GM23338 (cell line): ENCODE measurements around the gene FOXP1. TPM values are rescaled to one million over a fixed set of nuclear protein-coding genes. Genes with fewer than 3 reads are reported as not detected.

ENCODE experiments used
- ATAC-seq: fragments of 200-7000 bp; cut with Tn5 transposase; 3 replicates; pipeline ENCODE4 v1.9.1; 2020
- DNase-seq: peaks from one replicate; pipeline ENCODE4 v3.0.0-alpha.2; 2015; ENCODE audit warnings: low spot score
- H2AFZ ChIP-seq: fragments of 200-600 bp; sonication (generic); 2 replicates; pipeline ENCODE4 v1.8.0; 2016; ENCODE audit warnings: antibody characterized with exemption, mild to moderate bottlenecking, moderate library complexity
- H3F3A ChIP-seq: fragments of 200-600 bp; sonication (generic); replicated peaks from 2 replicates; pipeline ENCODE4 v1.8.0; 2017; ENCODE audit warnings: antibody characterized with exemption, mixed run types, low read depth
- H3K27ac ChIP-seq: fragments of 200-600 bp; sonication (generic); 2 replicates; pipeline ENCODE4 v1.6.1; 2016; ENCODE audit warnings: low read depth
- H3K27me3 ChIP-seq: fragments of 200-600 bp; sonication (generic); 2 replicates; pipeline ENCODE4 v1.8.0; 2016; ENCODE audit warnings: mild to moderate bottlenecking, mixed run types, moderate library complexity; ENCODE audit not compliant: insufficient read depth
- H3K36me3 ChIP-seq: fragments of 200-600 bp; sonication (generic); 2 replicates; pipeline ENCODE4 v1.8.0; 2016; ENCODE audit warnings: mild to moderate bottlenecking; ENCODE audit not compliant: insufficient read depth
- H3K4me1 ChIP-seq: fragments of 200-600 bp; sonication (generic); 2 replicates; pipeline ENCODE4 v1.8.0; 2016; ENCODE audit warnings: mild to moderate bottlenecking, moderate library complexity; ENCODE audit not compliant: insufficient read depth
- H3K4me2 ChIP-seq: fragments of 200-600 bp; sonication (generic); 2 replicates; pipeline ENCODE4 v1.7.1; 2017; ENCODE audit warnings: mixed run types
- H3K4me3 ChIP-seq: fragments of 200-600 bp; sonication (generic); 2 replicates; pipeline ENCODE4 v1.6.1; 2016; ENCODE audit warnings: mixed run types
- H3K79me2 ChIP-seq: fragments of 200-600 bp; sonication (generic); replicated peaks from 2 replicates; pipeline ENCODE4 v1.8.0; 2017; ENCODE audit warnings: mild to moderate bottlenecking; ENCODE audit not compliant: insufficient read depth
- H3K9me2 ChIP-seq: fragments of 200-600 bp; sonication (generic); 2 replicates; pipeline ENCODE4 v1.8.0; 2017; ENCODE audit not compliant: insufficient read depth
- H4K20me1 ChIP-seq: fragments of 200-600 bp; sonication (generic); replicated peaks from 2 replicates; pipeline ENCODE4 v1.8.0; 2017; ENCODE audit warnings: mild to moderate bottlenecking; ENCODE audit not compliant: insufficient read depth
- H3K27ac Mint-ChIP-seq: 2 replicates; pipeline ENCODE4 v1.8.0; 2020; ENCODE audit warnings: inconsistent platforms, mild to moderate bottlenecking, moderate library complexity, mixed read lengths
- H3K27me3 Mint-ChIP-seq: 3 replicates; pipeline ENCODE4 v1.8.0; 2022; ENCODE audit warnings: low read depth, mild to moderate bottlenecking, moderate library complexity, mixed read lengths, inconsistent platforms; ENCODE audit not compliant: insufficient read depth, poor library complexity
- H3K36me3 Mint-ChIP-seq: 3 replicates; pipeline ENCODE4 v1.8.0; 2021; ENCODE audit warnings: low read depth, mild to moderate bottlenecking, inconsistent platforms, moderate library complexity, mixed read lengths
- H3K4me1 Mint-ChIP-seq: 3 replicates; pipeline ENCODE4 v1.8.0; 2020; ENCODE audit warnings: mild to moderate bottlenecking, inconsistent platforms, mixed read lengths
- H3K4me3 Mint-ChIP-seq: 3 replicates; pipeline ENCODE4 v1.8.0; 2021; ENCODE audit warnings: moderate library complexity, mild to moderate bottlenecking, inconsistent platforms, mixed read lengths
- H3K9me3 Mint-ChIP-seq: 3 replicates; pipeline ENCODE4 v1.8.0; 2020; ENCODE audit warnings: moderate library complexity, mild to moderate bottlenecking, inconsistent platforms, mixed read lengths
- CREB1 ChIP-seq: fragments of 250-450 bp; sonication (Bioruptor Pico); IDR thresholded peaks from 2 replicates; pipeline ENCODE4 v1.5.0; 2020; ENCODE audit warnings: low read depth, mild to moderate bottlenecking, moderate library complexity
- EZH2phosphoT487 ChIP-seq: fragments of 200-600 bp; sonication (generic); IDR thresholded peaks from one replicate; pipeline ENCODE4 v1.8.1; 2018; ENCODE audit warnings: antibody characterized with exemption; ENCODE audit not compliant: unreplicated experiment
- NANOG ChIP-seq: IDR thresholded peaks from 2 replicates; pipeline ENCODE4 v1.6.1; 2016; ENCODE audit warnings: antibody characterized with exemption, borderline replicate concordance
- ZNF331 ChIP-seq: fragments of 250-450 bp; sonication (Bioruptor Pico); IDR thresholded peaks from 2 replicates; pipeline ENCODE4 v1.5.0; 2020; ENCODE audit warnings: low read depth, mild to moderate bottlenecking, moderate library complexity
- polyA plus RNA-seq: library from polyadenylated mRNA; unstranded; fragments of >200 nt; fragmentation: Nextera tagmentation; extraction: Ambion mirVana; gene quantifications from 2 replicates; pipeline ENCODE4 v1.2.1, GENCODE V29; 2016
- total RNA-seq: library from RNA; depleted of rRNA; stranded (reverse); fragments of >200 nt; shearing (Covaris generic); gene quantifications from 2 replicates; pipeline ENCODE4 v1.2.3, GENCODE V29; 2014
- TF ChIP-seq, protein P1 (sequence below), 2 experiments: fragments of 200-600 bp in 1 of 2; sonication (generic) in 1 of 2; conservative IDR thresholded peaks; 2 replicates each; pipeline versions ENCODE4 v1.5.1 to v1.6.1; 2016 to 2017; ENCODE audit warnings: antibody characterized with exemption in 2 of 2, low read depth in 2 of 2, mild to moderate bottlenecking in 2 of 2, moderate library complexity in 1 of 2
- TF ChIP-seq, protein P2 (sequence below): fragments of 250-450 bp; sonication (Bioruptor Pico); IDR thresholded peaks from 2 replicates; pipeline ENCODE4 v1.5.0; 2020; ENCODE audit warnings: mild to moderate bottlenecking, moderate library complexity
- TF ChIP-seq, protein P3 (sequence below): IDR thresholded peaks from 2 replicates; pipeline ENCODE4 v1.6.1; 2016; ENCODE audit warnings: antibody characterized with exemption

Gene FOXP1
- total and polyA plus RNA-seq, 2 experiments from 2014 or later = 32.9 to 35.5 TPM

DNA sequence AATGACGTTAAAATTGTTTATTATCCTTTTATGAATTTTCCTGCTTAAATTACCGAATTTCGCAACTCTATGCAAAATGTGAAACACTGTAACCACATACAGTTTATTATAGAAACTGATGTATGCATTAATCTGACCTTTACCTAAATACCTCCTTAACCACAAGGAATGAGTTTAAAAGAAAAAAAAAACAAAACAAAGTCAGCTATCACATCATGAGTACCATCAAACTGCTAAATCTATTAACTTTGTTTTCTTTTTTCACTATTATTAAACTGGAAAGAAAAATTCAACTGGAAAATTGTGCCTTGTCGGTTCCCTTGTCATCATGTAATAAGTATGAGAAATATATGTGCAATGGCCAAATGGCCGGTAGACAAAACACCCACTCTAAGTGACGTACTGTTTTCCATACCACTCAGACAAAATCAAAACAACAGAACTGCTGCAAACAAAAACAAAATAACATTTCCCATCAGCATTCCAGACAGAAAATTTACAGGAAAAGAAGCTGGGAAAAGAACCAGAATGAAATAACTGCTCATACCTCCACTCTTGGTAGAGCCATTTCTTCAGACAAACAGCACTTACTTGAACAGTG is 415.3 kb downstream of the FOXP1 start:
- Histone ChIP-seq H3K27me3 (no peaks in the 10 kb centered on the region), H4K20me1 (no peaks in the 10 kb centered on the region), H3K36me3 (no peaks in the 10 kb centered on the region), H3K27ac (peak overlapping the region; percentile 8; the same call in 1 of the 2 replicates), H3K4me3 (no peak overlapping the region), H3K4me1 (peaks cover 50% of the 10 kb centered on the region), H3K79me2 (no peaks in the 10 kb centered on the region; the same call in 1 of the 2 replicates), H3K9me2 (no peaks in the 10 kb centered on the region), H3F3A (no peaks in the 10 kb centered on the region), H3K4me2 (no peak overlapping the region), H2AFZ (no peak overlapping the region)
- no peaks in the 10 kb centered on the region for H3K36me3 Mint-ChIP-seq
- DNase-seq (no peak), ATAC-seq (no peak)
- TF ChIP-seq, protein P1, sequence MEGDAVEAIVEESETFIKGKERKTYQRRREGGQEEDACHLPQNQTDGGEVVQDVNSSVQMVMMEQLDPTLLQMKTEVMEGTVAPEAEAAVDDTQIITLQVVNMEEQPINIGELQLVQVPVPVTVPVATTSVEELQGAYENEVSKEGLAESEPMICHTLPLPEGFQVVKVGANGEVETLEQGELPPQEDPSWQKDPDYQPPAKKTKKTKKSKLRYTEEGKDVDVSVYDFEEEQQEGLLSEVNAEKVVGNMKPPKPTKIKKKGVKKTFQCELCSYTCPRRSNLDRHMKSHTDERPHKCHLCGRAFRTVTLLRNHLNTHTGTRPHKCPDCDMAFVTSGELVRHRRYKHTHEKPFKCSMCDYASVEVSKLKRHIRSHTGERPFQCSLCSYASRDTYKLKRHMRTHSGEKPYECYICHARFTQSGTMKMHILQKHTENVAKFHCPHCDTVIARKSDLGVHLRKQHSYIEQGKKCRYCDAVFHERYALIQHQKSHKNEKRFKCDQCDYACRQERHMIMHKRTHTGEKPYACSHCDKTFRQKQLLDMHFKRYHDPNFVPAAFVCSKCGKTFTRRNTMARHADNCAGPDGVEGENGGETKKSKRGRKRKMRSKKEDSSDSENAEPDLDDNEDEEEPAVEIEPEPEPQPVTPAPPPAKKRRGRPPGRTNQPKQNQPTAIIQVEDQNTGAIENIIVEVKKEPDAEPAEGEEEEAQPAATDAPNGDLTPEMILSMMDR (conservative IDR thresholded peaks at IDR 0.05; ENCODE audit: low read depth in 2 of 2) = no peak
- TF ChIP-seq, protein P2, sequence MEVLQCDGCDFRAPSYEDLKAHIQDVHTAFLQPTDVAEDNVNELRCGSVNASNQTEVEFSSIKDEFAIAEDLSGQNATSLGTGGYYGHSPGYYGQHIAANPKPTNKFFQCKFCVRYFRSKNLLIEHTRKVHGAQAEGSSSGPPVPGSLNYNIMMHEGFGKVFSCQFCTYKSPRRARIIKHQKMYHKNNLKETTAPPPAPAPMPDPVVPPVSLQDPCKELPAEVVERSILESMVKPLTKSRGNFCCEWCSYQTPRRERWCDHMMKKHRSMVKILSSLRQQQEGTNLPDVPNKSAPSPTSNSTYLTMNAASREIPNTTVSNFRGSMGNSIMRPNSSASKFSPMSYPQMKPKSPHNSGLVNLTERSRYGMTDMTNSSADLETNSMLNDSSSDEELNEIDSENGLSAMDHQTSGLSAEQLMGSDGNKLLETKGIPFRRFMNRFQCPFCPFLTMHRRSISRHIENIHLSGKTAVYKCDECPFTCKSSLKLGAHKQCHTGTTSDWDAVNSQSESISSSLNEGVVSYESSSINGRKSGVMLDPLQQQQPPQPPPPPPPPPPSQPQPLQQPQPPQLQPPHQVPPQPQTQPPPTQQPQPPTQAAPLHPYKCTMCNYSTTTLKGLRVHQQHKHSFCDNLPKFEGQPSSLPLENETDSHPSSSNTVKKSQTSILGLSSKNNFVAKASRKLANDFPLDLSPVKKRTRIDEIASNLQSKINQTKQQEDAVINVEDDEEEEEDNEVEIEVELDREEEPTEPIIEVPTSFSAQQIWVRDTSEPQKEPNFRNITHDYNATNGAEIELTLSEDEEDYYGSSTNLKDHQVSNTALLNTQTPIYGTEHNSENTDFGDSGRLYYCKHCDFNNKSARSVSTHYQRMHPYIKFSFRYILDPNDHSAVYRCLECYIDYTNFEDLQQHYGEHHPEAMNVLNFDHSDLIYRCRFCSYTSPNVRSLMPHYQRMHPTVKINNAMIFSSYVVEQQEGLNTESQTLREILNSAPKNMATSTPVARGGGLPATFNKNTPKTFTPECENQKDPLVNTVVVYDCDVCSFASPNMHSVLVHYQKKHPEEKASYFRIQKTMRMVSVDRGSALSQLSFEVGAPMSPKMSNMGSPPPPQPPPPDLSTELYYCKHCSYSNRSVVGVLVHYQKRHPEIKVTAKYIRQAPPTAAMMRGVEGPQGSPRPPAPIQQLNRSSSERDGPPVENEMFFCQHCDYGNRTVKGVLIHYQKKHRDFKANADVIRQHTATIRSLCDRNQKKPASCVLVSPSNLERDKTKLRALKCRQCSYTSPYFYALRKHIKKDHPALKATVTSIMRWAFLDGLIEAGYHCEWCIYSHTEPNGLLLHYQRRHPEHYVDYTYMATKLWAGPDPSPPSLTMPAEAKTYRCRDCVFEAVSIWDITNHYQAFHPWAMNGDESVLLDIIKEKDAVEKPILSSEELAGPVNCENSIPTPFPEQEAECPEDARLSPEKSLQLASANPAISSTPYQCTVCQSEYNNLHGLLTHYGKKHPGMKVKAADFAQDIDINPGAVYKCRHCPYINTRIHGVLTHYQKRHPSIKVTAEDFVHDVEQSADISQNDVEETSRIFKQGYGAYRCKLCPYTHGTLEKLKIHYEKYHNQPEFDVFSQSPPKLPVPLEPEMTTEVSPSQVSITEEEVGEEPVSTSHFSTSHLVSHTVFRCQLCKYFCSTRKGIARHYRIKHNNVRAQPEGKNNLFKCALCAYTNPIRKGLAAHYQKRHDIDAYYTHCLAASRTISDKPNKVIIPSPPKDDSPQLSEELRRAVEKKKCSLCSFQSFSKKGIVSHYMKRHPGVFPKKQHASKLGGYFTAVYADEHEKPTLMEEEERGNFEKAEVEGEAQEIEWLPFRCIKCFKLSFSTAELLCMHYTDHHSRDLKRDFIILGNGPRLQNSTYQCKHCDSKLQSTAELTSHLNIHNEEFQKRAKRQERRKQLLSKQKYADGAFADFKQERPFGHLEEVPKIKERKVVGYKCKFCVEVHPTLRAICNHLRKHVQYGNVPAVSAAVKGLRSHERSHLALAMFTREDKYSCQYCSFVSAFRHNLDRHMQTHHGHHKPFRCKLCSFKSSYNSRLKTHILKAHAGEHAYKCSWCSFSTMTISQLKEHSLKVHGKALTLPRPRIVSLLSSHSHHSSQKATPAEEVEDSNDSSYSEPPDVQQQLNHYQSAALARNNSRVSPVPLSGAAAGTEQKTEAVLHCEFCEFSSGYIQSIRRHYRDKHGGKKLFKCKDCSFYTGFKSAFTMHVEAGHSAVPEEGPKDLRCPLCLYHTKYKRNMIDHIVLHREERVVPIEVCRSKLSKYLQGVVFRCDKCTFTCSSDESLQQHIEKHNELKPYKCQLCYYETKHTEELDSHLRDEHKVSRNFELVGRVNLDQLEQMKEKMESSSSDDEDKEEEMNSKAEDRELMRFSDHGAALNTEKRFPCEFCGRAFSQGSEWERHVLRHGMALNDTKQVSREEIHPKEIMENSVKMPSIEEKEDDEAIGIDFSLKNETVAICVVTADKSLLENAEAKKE = no peak
- no peak for TF ChIP-seq NANOG
- TF ChIP-seq, protein P3, sequence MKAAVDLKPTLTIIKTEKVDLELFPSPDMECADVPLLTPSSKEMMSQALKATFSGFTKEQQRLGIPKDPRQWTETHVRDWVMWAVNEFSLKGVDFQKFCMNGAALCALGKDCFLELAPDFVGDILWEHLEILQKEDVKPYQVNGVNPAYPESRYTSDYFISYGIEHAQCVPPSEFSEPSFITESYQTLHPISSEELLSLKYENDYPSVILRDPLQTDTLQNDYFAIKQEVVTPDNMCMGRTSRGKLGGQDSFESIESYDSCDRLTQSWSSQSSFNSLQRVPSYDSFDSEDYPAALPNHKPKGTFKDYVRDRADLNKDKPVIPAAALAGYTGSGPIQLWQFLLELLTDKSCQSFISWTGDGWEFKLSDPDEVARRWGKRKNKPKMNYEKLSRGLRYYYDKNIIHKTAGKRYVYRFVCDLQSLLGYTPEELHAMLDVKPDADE = no peak
- TF ChIP-seq CREB1 (CRISPR knock-in tag) = no peak
- no peak for TF ChIP-seq EZH2phosphoT487
- no peak for TF ChIP-seq ZNF331
- H3K4me3 Mint-ChIP-seq = no peak overlapping the region
- no peaks in the 10 kb centered on the region for H3K9me3 Mint-ChIP-seq
- no peaks in the 10 kb centered on the region for H3K27me3 Mint-ChIP-seq
- H3K4me1 Mint-ChIP-seq = peaks cover 66% of the 10 kb centered on the region
- H3K27ac Mint-ChIP-seq = peak overlapping the region; percentile 36; the same call in 1 of the 2 replicates
